ENCODE results near the gene TMEM132E.

The TMEM132E gene

DNA sequence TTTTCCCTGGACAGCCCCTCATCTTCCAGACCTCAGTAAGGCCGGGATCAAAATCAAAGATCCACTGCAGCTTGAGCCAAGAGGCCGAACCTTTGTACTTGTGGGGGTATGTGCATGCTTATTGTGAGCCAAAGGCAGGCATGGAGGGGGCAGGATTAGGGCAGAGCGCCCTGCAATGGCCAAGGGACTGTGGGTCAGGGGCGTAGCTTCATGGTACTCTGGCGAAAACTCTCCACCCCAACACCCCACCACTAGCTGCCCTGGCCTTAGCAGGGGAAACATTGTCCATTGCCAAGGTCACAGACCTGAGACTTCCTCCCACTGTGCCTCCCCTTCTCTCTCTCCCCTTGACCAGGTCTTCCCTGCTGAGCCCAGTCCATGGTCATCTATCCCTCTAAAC is 90.1 kb downstream of the TMEM132E start:
- ChIA-PET POLR2A (ENCODE audit: low non-redundant PET) (no interaction called here), CTCF (no interaction called here)
- TF ChIP-seq, protein P1, sequence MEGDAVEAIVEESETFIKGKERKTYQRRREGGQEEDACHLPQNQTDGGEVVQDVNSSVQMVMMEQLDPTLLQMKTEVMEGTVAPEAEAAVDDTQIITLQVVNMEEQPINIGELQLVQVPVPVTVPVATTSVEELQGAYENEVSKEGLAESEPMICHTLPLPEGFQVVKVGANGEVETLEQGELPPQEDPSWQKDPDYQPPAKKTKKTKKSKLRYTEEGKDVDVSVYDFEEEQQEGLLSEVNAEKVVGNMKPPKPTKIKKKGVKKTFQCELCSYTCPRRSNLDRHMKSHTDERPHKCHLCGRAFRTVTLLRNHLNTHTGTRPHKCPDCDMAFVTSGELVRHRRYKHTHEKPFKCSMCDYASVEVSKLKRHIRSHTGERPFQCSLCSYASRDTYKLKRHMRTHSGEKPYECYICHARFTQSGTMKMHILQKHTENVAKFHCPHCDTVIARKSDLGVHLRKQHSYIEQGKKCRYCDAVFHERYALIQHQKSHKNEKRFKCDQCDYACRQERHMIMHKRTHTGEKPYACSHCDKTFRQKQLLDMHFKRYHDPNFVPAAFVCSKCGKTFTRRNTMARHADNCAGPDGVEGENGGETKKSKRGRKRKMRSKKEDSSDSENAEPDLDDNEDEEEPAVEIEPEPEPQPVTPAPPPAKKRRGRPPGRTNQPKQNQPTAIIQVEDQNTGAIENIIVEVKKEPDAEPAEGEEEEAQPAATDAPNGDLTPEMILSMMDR (conservative IDR thresholded peaks at IDR 0.05; ENCODE audit: low read depth), result no peak

DNA sequence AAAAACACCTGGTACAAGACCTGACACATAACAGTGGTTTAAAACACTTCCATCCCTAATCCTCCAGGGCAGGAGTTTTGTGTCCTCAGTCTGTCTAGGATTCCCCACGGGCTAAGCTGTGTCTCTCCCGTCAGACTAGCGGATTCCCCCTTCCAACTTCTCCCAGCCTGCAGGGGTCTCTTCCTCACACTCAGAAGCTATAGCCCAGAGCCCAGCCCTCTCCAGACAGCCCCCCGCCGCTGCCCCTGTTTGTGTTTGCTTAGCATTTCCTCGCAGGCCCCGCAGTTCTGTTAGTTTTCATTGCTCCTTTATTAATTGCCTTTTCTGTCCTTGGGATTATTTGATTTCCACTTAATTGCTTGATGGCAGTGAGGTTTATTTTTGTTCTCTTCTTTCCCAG is 91.2 kb downstream of the TMEM132E start:
- TF ChIP-seq, protein P1 (conservative IDR thresholded peaks at IDR 0.05; ENCODE audit: low read depth), result no peak
- ChIA-PET POLR2A (ENCODE audit: low non-redundant PET) (no interaction called here), CTCF (interaction anchor here (0.6 kb wide), 1 partner anchor 211 kb away, joined by 3 read pairs; no protein-coding TSS in a partner anchor)
- no peak for DNase-seq (ENCODE audit: low spot score)
- no peak overlapping the region for H3K27ac ChIP-seq

More for the DNA sequence above, 90.1 kb downstream of the TMEM132E start:
- H3K27ac ChIP-seq, result no peak overlapping the region
- DNase-seq (ENCODE audit: low spot score), result no peak

DNA sequence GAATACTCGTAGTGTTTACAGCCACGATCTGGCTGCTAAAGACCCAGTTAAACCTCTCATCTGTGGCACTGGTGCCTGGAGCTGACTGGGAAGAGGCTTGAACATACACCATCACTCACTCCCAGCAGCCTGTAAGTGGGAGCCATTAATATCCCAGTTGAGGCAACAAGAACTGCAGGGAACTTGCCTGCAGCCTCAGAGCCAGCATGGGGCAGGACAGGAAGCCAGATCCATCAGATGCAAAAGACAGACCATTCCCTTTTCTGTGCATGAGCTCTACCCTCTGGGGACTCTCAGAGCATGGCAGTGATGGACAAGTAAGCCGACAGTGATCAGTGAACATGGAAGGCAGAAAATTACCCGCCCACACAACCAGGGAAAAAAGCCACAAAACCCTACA is 91.8 kb downstream of the TMEM132E start:
- DNase-seq (ENCODE audit: low spot score), result no peak
- TF ChIP-seq, protein P1 (conservative IDR thresholded peaks at IDR 0.05; ENCODE audit: low read depth), result no peak
- CTCF ChIA-PET, result interaction anchor here (0.6 kb wide), 1 partner anchor 212 kb away, joined by 3 read pairs; no protein-coding TSS in a partner anchor
- no peak overlapping the region for H3K27ac ChIP-seq
- POLR2A ChIA-PET (ENCODE audit: low non-redundant PET), result no interaction called here

DNA sequence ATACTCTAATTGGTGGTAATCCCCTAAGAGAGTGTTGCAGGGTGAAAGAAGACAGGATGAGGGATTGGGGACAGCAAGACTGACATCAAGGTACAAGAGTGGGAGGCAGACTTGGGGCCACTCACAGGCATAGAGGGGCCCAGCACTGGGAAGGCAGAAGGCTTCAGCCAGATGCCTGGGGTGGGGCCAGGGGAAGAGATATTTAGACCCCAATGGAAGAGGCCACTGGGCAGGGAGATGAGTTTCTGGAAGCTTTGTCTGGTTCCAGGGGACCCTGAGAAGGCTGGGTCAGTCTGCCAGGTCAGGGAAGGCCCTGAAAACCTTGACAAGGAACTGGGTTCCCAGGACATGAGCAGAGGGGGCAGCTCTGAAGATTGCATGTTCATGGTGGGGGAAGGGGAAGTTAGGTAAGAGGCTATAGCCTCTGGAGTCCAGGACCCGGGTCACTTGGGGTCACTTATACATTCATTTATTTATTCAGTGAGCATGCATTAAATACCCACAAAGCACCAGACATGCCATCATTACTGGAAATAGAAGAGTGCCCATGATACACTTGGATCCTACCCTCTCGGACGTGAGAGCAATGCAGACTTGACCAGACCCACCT is 92.9 kb downstream of the TMEM132E start:
- ChIA-PET CTCF (no interaction called here), POLR2A (ENCODE audit: low non-redundant PET) (no interaction called here)
- H3K27ac ChIP-seq, result no peak overlapping the region
- TF ChIP-seq, protein P1 (conservative IDR thresholded peaks at IDR 0.05; ENCODE audit: low read depth), result no peak
- no peak for DNase-seq (ENCODE audit: low spot score)

DNA sequence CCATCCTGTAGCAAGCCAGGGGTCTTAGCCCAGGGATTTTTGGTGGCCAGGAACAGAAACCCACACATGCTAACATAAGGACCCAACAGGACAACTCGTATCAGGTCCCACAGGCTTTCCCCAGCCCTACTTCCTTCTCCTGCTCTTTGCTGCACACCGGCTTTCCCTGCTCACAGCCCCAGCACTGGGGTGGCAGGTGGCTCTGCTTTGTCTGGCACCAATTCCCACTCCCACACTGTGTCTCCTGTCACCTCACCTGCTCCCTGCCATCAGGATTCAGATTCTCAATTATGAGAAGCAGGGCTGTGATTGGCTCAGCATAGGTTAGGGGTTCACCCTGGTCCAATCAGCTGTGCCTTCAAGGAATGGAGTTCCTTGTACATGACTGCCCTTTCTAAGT is 94.1 kb downstream of the TMEM132E start:
- H3K27ac ChIP-seq, result no peak overlapping the region
- ChIA-PET POLR2A (ENCODE audit: low non-redundant PET) (no interaction called here), CTCF (no interaction called here)
- DNase-seq (ENCODE audit: low spot score), result no peak
- TF ChIP-seq, protein P1 (conservative IDR thresholded peaks at IDR 0.05; ENCODE audit: low read depth), result no peak

DNA sequence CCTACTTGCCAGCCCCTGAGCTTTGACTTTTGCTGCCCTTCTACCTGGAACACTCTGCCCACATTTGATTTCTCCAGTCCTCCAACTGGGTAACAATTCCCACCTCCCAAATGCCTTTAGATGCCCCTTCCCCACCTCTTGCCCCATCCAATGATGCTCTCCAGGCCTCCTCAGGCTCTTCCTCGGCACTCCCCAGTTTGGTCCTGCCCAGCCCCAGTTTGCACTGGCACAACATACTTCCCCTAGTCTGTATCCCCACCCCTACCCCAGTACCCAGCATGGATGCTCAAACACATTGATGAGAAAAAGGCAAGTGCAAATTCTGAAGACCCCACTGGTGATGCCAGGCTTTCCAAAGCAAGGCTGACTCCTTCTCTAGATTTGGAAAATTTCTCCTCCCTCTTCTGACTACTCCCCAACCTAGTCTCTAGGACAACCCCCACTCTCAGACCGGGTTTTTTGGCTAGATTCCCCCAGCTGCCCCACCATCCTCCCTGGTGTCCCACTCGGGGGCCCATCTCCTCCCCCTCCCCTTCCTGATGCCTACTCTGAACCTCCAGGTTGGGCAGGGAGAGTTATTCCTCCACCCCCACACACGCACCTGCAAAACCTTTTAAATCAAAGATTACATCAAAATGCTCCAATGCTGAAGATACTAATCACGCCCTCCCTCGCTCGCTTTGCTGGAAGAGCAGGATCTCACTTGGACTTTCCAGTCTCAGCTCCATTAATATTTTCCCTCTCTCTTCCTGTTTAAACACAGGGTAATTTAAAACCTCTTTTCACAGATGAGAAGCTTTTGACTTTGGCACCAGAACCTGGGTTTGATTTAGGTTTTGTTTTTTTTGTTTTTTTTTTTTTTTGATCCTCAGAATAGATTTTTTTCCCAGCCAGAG is 94.9 kb downstream of the TMEM132E start:
- ChIA-PET CTCF (interaction anchor here (0.6 kb wide), 1 partner anchor 135 kb away, joined by 3 read pairs; no protein-coding TSS in a partner anchor), POLR2A (ENCODE audit: low non-redundant PET) (no interaction called here)
- TF ChIP-seq, protein P1 (conservative IDR thresholded peaks at IDR 0.05; ENCODE audit: low read depth), result no peak
- no peak overlapping the region for H3K27ac ChIP-seq
- DNase-seq (ENCODE audit: low spot score), result no peak

Measured in RWPE1 (cell line).